GM21619 (cell line): ENCODE results near the gene SYT5.

ENCODE experiments used
- ATAC-seq: cut with Tn5 transposase; IDR thresholded peaks from one replicate; pipeline ENCODE4 v1.9.1; 2021; ENCODE audit not compliant: unreplicated experiment

The SYT5 gene

GRCh38 chr19:55147545-55148251, 32.4 kb downstream of the SYT5 start:
- ATAC-seq: no peak

GRCh38 chr19:55146705-55147273, 33.3 kb downstream of the SYT5 start:
- ATAC-seq: no peak

GRCh38 chr19:55146078-55146704, 33.9 kb downstream of the SYT5 start:
- no peak for ATAC-seq

- ATAC-seq: no peak
Measured at GRCh38 chr19:55145232-55145631, 34.9 kb downstream of the SYT5 start.

- ATAC-seq: no peak
Measured at GRCh38 chr19:55141696-55142095, 38.4 kb downstream of the SYT5 start.

DNA sequence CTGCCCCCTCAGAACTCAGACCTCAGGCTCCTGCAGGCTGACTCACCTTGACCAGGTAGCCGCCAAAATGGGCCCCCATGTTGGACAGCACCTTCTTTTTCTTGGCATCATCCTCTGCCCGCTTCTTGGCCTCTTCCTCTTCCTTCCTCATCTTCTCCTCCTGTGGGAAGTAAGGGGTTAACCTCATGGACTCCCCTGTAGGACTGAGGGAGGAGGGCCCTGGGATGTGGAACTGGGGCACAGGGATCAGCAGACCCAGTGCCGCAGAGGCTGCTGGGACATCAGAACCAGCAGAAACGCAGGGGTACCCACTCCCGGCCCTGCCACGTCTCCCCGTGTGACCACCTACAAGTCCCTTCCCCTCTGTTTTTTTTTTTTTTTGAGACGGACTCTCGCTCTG, 42.2 kb downstream of the SYT5 start:
- ATAC-seq: no peak

GRCh38 chr19:55136399-55137102, 43.5 kb downstream of the SYT5 start:
- ATAC-seq: no peak

DNA sequence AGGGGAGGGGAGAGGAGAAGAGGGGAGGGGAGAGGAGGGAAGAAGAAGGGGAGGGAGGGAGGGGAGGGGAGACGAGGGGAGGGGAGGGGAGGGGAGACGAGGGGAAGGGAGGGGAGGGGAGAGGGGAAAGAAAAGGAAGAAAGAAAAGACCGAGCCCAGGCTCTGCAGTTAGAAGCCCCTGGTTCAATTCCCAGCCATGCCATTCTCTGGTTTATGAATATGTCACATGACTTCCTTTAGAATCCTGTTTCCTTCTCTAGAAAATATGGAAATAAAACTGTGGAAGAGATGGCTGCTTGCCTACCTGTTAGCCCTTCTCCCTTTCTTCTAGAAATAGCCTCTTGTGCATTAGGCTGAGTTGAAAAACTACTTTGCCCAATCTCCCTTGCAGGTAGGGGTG, 45.4 kb downstream of the SYT5 start:
- no peak for ATAC-seq

- no peak for ATAC-seq
Measured at GRCh38 chr19:55133639-55134444, 46.2 kb downstream of the SYT5 start.

- no peak for ATAC-seq
Measured at GRCh38 chr19:55132453-55133129, 47.5 kb downstream of the SYT5 start.

DNA sequence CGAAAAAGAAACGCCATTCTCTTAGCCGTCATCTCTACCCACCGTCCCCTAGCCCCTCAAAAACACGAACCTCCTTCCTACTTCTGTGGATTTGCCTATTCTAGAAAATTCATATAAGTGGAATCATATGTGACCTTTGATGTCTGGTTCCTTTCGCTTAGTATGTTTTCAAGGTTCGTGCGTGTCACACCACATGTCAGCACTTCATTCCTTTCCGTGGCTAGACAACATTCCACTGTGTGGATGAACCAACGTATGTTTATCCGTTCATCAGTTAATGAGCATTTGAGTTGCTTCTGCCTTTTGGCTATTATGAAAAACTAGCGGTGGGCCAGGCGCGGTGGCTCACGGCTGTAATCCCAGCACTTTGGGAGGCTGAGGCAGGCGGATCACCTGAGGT, 48.7 kb downstream of the SYT5 start:
- ATAC-seq: no peak
